Measurements from ENCODE around the gene GADL1.
A peak's percentile ranks its signal among the peaks of the same experiment; 100 is the strongest.

Gene GADL1

DNA sequence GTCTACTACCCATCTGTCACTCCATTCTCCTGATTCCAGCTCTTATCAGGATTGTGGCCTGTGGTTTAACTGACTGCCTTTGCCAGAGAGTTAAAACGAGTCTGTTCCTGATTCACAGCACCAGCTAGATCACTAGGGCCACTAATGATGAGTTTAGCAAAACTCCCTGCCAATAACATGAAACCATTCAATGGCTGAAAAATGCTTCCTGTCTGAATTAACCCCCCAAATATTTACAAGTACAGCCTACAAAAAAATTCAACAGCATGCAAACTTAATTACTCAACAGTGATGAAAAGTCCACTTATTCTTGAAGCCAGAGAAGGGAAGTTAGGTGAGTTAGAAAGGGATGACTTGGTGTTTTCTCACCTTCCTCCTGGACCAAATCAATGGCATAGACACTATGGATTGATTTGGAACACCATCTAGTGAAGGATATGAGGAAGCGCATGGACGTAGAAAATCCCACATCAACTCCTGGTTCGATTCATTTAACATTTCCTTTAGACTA, 146.6 kb downstream of the GADL1 start:
- POLR2A ChIA-PET, result no interaction called here

GRCh38 chr3:30743641-30744317, 150.7 kb downstream of the GADL1 start:
- POLR2A ChIA-PET, result no interaction called here
- no peaks in the 10 kb centered on the region for H3K36me3 ChIP-seq (ENCODE audit: control insufficient read depth in 2 of 2, insufficient read depth in 1 of 2, low read length in 2 of 2)
- H3K4me3 ChIP-seq (ENCODE audit: low read depth, low read length), result no peak overlapping the region
- no peak overlapping the region for H3K27ac ChIP-seq (ENCODE audit: extremely low read depth, low read depth, low read length)
- CTCF ChIA-PET, result no interaction called here
- no peaks in the 10 kb centered on the region for H3K9me3 ChIP-seq (ENCODE audit: control insufficient read depth, insufficient read depth, low read depth, low read length)
- TF ChIP-seq ZNF571 (tag by site-specific recombination; IDR thresholded peaks at IDR 0.05) (no peak), ZNF670 (tag by site-specific recombination; IDR thresholded peaks at IDR 0.05; ENCODE audit: low read depth) (no peak)
- no peaks in the 10 kb centered on the region for H3K4me1 ChIP-seq (ENCODE audit: control insufficient read depth, insufficient read depth, low read length)

More for the DNA sequence above, 146.6 kb downstream of the GADL1 start:
- no peak overlapping the region for H3K4me3 ChIP-seq (ENCODE audit: low read depth, low read length)
- no peaks in the 10 kb centered on the region for H3K4me1 ChIP-seq (ENCODE audit: control insufficient read depth, insufficient read depth, low read length)
- no peaks in the 10 kb centered on the region for H3K36me3 ChIP-seq (ENCODE audit: control insufficient read depth in 2 of 2, insufficient read depth in 1 of 2, low read length in 2 of 2)
- no peaks in the 10 kb centered on the region for H3K9me3 ChIP-seq (ENCODE audit: control insufficient read depth, insufficient read depth, low read depth, low read length)
- CTCF ChIA-PET, result interaction anchor here (0.6 to 2.3 kb wide), 7 partner anchors 8 to 745 kb away, joined by 3 to 10 read pairs (median 3); no protein-coding TSS in a partner anchor
- H3K27ac ChIP-seq (ENCODE audit: extremely low read depth, low read depth, low read length), result no peak overlapping the region
- TF ChIP-seq ZNF654 (tag by site-specific recombination; IDR thresholded peaks at IDR 0.05; ENCODE audit: low read depth) (peak; percentile 44), HOXD13 (CRISPR knock-in tag; IDR thresholded peaks at IDR 0.05; ENCODE audit: borderline replicate concordance) (no peak)

DNA sequence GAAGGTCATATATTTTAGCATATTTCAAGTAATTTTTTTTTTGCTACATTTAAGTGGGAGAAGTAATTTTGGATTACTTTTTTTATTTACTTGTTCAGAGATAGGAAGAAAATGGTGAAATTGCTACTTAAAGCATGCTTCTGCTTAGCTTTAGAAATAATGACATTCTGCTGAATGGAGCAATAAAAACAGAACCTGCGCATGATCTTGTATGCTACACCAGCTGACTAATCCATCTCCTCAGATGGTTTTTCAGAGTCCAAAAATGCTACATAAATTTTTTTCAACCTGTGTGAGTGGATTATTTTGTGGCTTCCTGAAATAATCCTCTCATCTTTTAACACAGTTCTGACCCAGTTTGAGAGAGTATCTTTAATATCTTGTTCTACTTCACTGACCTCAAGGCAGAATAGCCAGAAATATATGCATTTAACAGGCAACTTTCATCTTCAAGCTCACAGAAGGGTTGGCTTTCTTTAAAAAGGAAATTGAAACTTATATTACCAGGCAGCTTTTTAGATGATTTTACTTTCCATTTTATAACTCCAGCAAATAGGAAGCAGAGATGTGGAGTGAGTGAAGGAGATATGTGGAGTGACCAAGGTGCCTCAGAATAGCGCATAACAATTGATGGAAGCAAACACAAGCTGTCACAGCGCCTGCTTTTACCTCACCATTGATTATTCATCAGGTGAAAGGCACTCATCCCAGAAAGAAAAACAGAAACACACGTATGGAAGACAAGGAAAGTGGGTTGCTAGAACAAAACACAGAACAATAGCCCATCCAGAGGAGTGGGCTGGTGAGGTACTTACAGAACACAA, 151.5 kb downstream of the GADL1 start:
- Histone ChIP-seq H3K36me3 (ENCODE audit: control insufficient read depth in 2 of 2, insufficient read depth in 1 of 2, low read length in 2 of 2) (no peaks in the 10 kb centered on the region), H3K27ac (ENCODE audit: extremely low read depth, low read depth, low read length) (no peak overlapping the region), H3K4me3 (ENCODE audit: low read depth, low read length) (no peak overlapping the region), H3K4me1 (ENCODE audit: control insufficient read depth, insufficient read depth, low read length) (no peaks in the 10 kb centered on the region), H3K9me3 (ENCODE audit: control insufficient read depth, insufficient read depth, low read depth, low read length) (no peaks in the 10 kb centered on the region)
- ChIA-PET POLR2A (no interaction called here), CTCF (no interaction called here)
- TF ChIP-seq, protein P1, sequence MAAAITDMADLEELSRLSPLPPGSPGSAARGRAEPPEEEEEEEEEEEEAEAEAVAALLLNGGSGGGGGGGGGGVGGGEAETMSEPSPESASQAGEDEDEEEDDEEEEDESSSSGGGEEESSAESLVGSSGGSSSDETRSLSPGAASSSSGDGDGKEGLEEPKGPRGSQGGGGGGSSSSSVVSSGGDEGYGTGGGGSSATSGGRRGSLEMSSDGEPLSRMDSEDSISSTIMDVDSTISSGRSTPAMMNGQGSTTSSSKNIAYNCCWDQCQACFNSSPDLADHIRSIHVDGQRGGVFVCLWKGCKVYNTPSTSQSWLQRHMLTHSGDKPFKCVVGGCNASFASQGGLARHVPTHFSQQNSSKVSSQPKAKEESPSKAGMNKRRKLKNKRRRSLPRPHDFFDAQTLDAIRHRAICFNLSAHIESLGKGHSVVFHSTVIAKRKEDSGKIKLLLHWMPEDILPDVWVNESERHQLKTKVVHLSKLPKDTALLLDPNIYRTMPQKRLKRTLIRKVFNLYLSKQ (tag by site-specific recombination; IDR thresholded peaks at IDR 0.05; ENCODE audit: borderline replicate concordance), result no peak
- TF ChIP-seq ZNF169 (tag by site-specific recombination; IDR thresholded peaks at IDR 0.05), result no peak
- TF ChIP-seq TRIM28 (IDR thresholded peaks at IDR 0.05; ENCODE audit: borderline replicate concordance, low read length), result no peak
- no peak for TF ChIP-seq ZNF266 (tag by site-specific recombination; IDR thresholded peaks at IDR 0.05; ENCODE audit: low read depth)
- no peak for TF ChIP-seq ZNF140 (tag by site-specific recombination; IDR thresholded peaks at IDR 0.05)
- no peak for TF ChIP-seq ZNF792 (tag by site-specific recombination; IDR thresholded peaks at IDR 0.05)
- no peak for TF ChIP-seq MZF1 (tag by site-specific recombination; IDR thresholded peaks at IDR 0.05; ENCODE audit: borderline replicate concordance)
- TF ChIP-seq ZXDB (tag by site-specific recombination; IDR thresholded peaks at IDR 0.05), result no peak
- TF ChIP-seq KLF8 (tag by site-specific recombination; IDR thresholded peaks at IDR 0.05), result no peak
- TF ChIP-seq ZNF837 (tag by site-specific recombination; IDR thresholded peaks at IDR 0.05), result no peak
- TF ChIP-seq, protein P2, sequence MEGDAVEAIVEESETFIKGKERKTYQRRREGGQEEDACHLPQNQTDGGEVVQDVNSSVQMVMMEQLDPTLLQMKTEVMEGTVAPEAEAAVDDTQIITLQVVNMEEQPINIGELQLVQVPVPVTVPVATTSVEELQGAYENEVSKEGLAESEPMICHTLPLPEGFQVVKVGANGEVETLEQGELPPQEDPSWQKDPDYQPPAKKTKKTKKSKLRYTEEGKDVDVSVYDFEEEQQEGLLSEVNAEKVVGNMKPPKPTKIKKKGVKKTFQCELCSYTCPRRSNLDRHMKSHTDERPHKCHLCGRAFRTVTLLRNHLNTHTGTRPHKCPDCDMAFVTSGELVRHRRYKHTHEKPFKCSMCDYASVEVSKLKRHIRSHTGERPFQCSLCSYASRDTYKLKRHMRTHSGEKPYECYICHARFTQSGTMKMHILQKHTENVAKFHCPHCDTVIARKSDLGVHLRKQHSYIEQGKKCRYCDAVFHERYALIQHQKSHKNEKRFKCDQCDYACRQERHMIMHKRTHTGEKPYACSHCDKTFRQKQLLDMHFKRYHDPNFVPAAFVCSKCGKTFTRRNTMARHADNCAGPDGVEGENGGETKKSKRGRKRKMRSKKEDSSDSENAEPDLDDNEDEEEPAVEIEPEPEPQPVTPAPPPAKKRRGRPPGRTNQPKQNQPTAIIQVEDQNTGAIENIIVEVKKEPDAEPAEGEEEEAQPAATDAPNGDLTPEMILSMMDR (tag by site-specific recombination; IDR thresholded peaks at IDR 0.05), result no peak
- TF ChIP-seq ZNF138 (tag by site-specific recombination; IDR thresholded peaks at IDR 0.05; ENCODE audit: borderline replicate concordance), result no peak
- no peak for TF ChIP-seq GLIS2 (tag by site-specific recombination; IDR thresholded peaks at IDR 0.05)
- no peak for TF ChIP-seq ZBTB44 (tag by site-specific recombination; IDR thresholded peaks at IDR 0.05)
- no peak for TF ChIP-seq ZNF701 (tag by site-specific recombination; IDR thresholded peaks at IDR 0.05)
- TF ChIP-seq SALL2 (tag by site-specific recombination; IDR thresholded peaks at IDR 0.05; ENCODE audit: borderline replicate concordance), result no peak
- no peak for TF ChIP-seq ZFP37 (tag by site-specific recombination; IDR thresholded peaks at IDR 0.05)
- TF ChIP-seq ZNF585B (tag by site-specific recombination; IDR thresholded peaks at IDR 0.05), result no peak
- TF ChIP-seq, protein P3, sequence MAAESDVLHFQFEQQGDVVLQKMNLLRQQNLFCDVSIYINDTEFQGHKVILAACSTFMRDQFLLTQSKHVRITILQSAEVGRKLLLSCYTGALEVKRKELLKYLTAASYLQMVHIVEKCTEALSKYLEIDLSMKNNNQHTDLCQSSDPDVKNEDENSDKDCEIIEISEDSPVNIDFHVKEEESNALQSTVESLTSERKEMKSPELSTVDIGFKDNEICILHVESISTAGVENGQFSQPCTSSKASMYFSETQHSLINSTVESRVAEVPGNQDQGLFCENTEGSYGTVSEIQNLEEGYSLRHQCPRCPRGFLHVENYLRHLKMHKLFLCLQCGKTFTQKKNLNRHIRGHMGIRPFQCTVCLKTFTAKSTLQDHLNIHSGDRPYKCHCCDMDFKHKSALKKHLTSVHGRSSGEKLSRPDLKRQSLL (tag by site-specific recombination; IDR thresholded peaks at IDR 0.05), result no peak
